Suppressor macrophage treated with lipopolysaccharide for 1 hour (primary cell): ENCODE measurements around the gene CPSF3.

Source experiments
- DNase-seq, 3 donors: peaks; one replicate each; pipeline ENCODE4 v3.0.0-alpha.2; 2020 to 2022

Gene CPSF3

GRCh38 chr2:9423100-9423921, at the start of gene CPSF3, which contains the start of gene ITGB1BP1:
CPSF3 (plus strand) TSS chr2:9423654; CDS start chr2:9423774, 120 bp downstream.
ITGB1BP1 (minus strand) TSS chr2:9423528; CDS start chr2:9418697, 4,831 bp downstream.
- peak; percentile 99 to 100 (median 99) for DNase-seq

- DNase-seq, result no peak
Observed at GRCh38 chr2:9374071-9374730, 49.3 kb upstream of the CPSF3 start.

GRCh38 chr2:9375857-9376428, 47.5 kb upstream of the CPSF3 start:
- no peak for DNase-seq

GRCh38 chr2:9377461-9378097, 45.9 kb upstream of the CPSF3 start:
- no peak for DNase-seq

GRCh38 chr2:9378433-9379390, 44.7 kb upstream of the CPSF3 start:
- DNase-seq, result no peak

GRCh38 chr2:9379391-9379755, 44.1 kb upstream of the CPSF3 start:
- no peak for DNase-seq

GRCh38 chr2:9380702-9381628, 42.5 kb upstream of the CPSF3 start:
- DNase-seq, result no peak

- DNase-seq, result peak in 1 of 3 donors; percentile 9
Observed at GRCh38 chr2:9382604-9383235, 40.7 kb upstream of the CPSF3 start.

GRCh38 chr2:9384521-9384920, 38.9 kb upstream of the CPSF3 start:
- DNase-seq, result no peak

GRCh38 chr2:9385841-9386240, 37.6 kb upstream of the CPSF3 start:
- DNase-seq, result no peak

GRCh38 chr2:9388199-9388681, 35.2 kb upstream of the CPSF3 start:
- no peak for DNase-seq

GRCh38 chr2:9388950-9389911, 34.2 kb upstream of the CPSF3 start:
- no peak for DNase-seq

- peak in 1 of 3 donors; percentile 17 for DNase-seq
Observed at GRCh38 chr2:9390151-9390850, 33.2 kb upstream of the CPSF3 start.

GRCh38 chr2:9390991-9391390, 32.5 kb upstream of the CPSF3 start:
- no peak for DNase-seq

GRCh38 chr2:9391961-9392720, 31.3 kb upstream of the CPSF3 start:
- DNase-seq, result no peak

- no peak for DNase-seq
Observed at GRCh38 chr2:9392898-9393765, 30.3 kb upstream of the CPSF3 start.

- no peak for DNase-seq
Observed at GRCh38 chr2:9394816-9395215, 28.6 kb upstream of the CPSF3 start.
